Sigmoid colon (tissue), 7 donors: ENCODE measurements around the gene GATA1. TPM values are rescaled to one million over a fixed set of nuclear protein-coding genes. Genes with fewer than 3 reads are reported as not detected.

ENCODE experiments used
- DNase-seq: peaks from one replicate; pipeline ENCODE4 v3.0.0-alpha.2; 2019
- H3K27ac ChIP-seq, 4 donors: fragments of 200-600 bp; sonication (generic); one replicate each; pipeline ENCODE4 v1.5.1; 2016 to 2019; ENCODE audit warnings: mild to moderate bottlenecking in 1 of 4
- H3K27me3 ChIP-seq, 3 donors: fragments of 200-600 bp; sonication (generic); one replicate each; pipeline ENCODE4 v1.5.1; 2019; ENCODE audit warnings: mild to moderate bottlenecking in 1 of 3
- H3K36me3 ChIP-seq, 4 donors: fragments of 200-600 bp; sonication (generic); one replicate each; pipeline ENCODE4 v1.5.1; 2016 to 2019
- H3K4me1 ChIP-seq, 4 donors: fragments of 200-600 bp; sonication (generic); one replicate each; pipeline ENCODE4 v1.5.1; 2017 to 2019
- H3K4me3 ChIP-seq, 4 donors: fragments of 200-600 bp; sonication (generic); one replicate each; pipeline ENCODE4 v1.5.1; 2017 to 2019; ENCODE audit warnings: mild to moderate bottlenecking in 2 of 4, moderate library complexity in 1 of 4
- H3K9me3 ChIP-seq, 4 donors: fragments of 200-600 bp in 3 of 4; sonication (generic) in 3 of 4; one replicate each; pipeline versions ENCODE4 v1.5.1 to v1.6.1; 2013 to 2019
- EP300 ChIP-seq, 4 donors: sonication (generic); formaldehyde crosslinking; IDR thresholded peaks; one replicate each; pipeline ENCODE4 v1.6.1; 2017; ENCODE audit warnings: antibody characterized with exemption in 4 of 4
- POLR2A ChIP-seq, 2 donors: fragments of 450-650 bp; IDR thresholded peaks; one replicate each; pipeline ENCODE4 v1.6.1; 2016; ENCODE audit warnings: antibody characterized with exemption in 2 of 2, mild to moderate bottlenecking in 2 of 2, moderate library complexity in 2 of 2
- POLR2AphosphoS5 ChIP-seq, 4 donors: sonication (generic); formaldehyde crosslinking; IDR thresholded peaks; one replicate each; pipeline ENCODE4 v1.6.1; 2017; ENCODE audit warnings: antibody characterized with exemption in 4 of 4
- WGBS, 2 donors: extraction: QIAGEN DNeasy Blood & Tissue Kit; methylation state at CpG; one replicate each; pipeline ENCODE4 v1.1.7; 2013; 5-methylcytosine and 5-hydroxymethylcytosine counted together
- intact Hi-C: fragments of 100-400 bp; cut with DNase I; formaldehyde crosslinking; loops from one replicate; pipeline ENCODE4 v1.15.1; 2023
- polyA plus RNA-seq, 3 donors: library from polyadenylated mRNA; stranded (reverse); fragments of 200-250 nt; gene quantifications; one replicate each; pipeline ENCODE4 v1.2.3, GENCODE V29; 2013
- total RNA-seq, 4 donors: library from RNA; depleted of rRNA; stranded (reverse); fragments of >200 nt; gene quantifications; one replicate each; pipeline ENCODE4 v1.1.0, GENCODE V29; 2016
- TF ChIP-seq, protein P1 (sequence below), 4 experiments: fragments of 450-650 bp in 3 of 4; fragments of 200-600 bp in 1 of 4; IDR thresholded peaks; one replicate each; pipeline ENCODE4 v1.5.1; 2016 to 2019; ENCODE audit warnings: antibody characterized with exemption in 4 of 4, mild to moderate bottlenecking in 3 of 4, moderate library complexity in 2 of 4
- donor health status: healthy with polysubstance abuse.
- donor health status: Bipolar disorder and iron deficiency.
- donor health status: healthy.

Gene GATA1
- total and polyA plus RNA-seq, 7 donors: not detected

DNA sequence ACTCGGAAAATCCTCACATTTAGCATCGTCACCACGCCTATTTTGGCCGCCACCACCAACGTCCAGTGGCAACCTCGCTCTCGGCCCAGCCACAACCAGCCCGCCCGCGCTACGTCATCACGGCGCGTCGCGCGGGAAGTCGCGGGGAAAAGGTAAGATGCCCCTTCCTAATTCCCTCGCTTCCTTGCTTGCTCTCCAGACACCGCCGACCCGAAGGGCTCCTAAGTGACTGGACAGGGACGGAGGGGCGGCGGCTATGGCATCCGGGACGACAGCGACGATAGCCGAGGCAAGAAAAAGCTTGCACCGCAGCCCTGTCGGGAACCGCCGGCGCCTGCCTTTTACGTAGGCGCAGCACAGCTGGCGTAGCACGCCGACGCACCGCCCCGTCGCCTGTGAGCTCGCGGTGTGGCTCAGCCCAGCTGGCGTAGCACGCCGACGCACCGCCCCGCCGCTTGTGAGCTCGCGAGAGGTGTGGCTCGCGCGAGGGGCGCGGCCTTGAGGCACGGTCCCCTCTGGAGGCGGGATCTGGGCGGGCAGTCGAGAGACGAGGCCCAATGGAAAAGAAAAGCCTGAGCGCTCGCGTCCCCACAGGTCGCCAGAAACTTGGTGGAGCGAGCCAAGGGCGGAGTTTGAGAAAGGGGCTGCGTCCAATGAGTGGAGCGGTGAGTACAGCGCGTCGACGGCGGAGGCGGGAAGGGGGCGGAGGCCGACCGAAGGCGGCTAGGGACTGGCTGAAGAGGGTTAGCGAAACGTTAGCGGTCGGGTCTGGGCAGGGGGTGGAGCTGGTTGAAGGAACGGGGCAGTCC, 15.1 kb downstream of the GATA1 start, which contains the start of gene HDAC6:
HDAC6 (plus strand) TSS at position 788 of the 809 bp plus-strand sequence. CDS start 626 bp downstream, outside the sequence.
- peak within 1 kb of the TSS; percentile 86 to 93 (median 92) for H3K27ac ChIP-seq
- intact Hi-C loops: loop anchor here (1.0 to 10.0 kb wide), 5 partner anchors 64 to 157 kb away; partner anchors contain the start of genes OTUD5 and SUV39H1

DNA sequence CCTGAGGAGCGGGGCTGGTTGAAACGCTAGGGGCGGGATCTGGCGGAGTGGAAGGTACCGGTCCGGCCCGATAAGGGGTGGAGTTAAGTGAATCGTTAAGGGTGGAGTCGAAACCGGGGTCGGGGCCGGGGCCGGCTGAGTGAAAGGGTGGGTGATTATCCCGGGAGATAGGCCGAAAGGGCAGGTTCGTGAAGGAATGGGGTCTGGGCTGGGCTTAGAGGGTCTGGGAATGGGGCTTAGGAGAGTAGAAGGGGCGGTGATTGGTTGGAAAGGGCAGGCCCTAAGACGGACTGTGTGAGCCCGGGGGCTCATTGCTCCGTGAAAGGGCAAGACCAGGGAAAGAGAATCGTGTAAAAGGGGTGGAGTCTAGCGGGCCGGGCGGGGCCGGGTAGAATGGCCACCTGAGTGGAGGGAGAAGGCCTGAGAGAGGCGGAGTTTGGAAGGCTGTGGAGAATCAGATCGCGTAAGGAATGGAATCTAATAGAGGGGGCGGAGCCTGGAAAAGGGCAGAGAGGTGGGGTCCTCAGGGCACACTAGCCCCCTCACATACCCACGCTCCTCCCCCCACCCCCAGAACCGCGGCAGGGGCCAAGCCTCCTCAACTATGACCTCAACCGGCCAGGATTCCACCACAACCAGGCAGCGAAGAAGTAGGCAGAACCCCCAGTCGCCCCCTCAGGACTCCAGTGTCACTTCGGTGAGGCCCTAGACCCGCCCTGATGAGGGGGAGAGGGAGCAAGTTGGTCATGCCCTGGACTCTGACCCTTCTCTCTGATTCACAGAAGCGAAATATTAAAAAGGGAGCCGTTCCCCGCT, 15.9 kb downstream of the GATA1 start:
- peaks cover 0 to 8% (median 2%) of the 10 kb centered on the region in 4 donors for H3K4me1 ChIP-seq
- TF ChIP-seq, protein P1, sequence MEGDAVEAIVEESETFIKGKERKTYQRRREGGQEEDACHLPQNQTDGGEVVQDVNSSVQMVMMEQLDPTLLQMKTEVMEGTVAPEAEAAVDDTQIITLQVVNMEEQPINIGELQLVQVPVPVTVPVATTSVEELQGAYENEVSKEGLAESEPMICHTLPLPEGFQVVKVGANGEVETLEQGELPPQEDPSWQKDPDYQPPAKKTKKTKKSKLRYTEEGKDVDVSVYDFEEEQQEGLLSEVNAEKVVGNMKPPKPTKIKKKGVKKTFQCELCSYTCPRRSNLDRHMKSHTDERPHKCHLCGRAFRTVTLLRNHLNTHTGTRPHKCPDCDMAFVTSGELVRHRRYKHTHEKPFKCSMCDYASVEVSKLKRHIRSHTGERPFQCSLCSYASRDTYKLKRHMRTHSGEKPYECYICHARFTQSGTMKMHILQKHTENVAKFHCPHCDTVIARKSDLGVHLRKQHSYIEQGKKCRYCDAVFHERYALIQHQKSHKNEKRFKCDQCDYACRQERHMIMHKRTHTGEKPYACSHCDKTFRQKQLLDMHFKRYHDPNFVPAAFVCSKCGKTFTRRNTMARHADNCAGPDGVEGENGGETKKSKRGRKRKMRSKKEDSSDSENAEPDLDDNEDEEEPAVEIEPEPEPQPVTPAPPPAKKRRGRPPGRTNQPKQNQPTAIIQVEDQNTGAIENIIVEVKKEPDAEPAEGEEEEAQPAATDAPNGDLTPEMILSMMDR (IDR thresholded peaks at IDR 0.05): no peak
- no peak for TF ChIP-seq EP300 (IDR thresholded peaks at IDR 0.05)
- TF ChIP-seq POLR2A (IDR thresholded peaks at IDR 0.05): peak; percentile 52 to 81
- peak; percentile 53 to 75 (median 72) for TF ChIP-seq POLR2AphosphoS5 (IDR thresholded peaks at IDR 0.05)
- peak; percentile 94 for DNase-seq
- H3K4me3 ChIP-seq: peak overlapping the region; percentile 45 to 56 (median 51)
- peaks cover 0 to 8% (median 0%) of the 10 kb centered on the region in 4 donors for H3K36me3 ChIP-seq
- 4% methylated on average over 40 of the region's 40 CpGs for WGBS, 2 donors
- intact Hi-C loops: loop anchor here (2.0 to 10.0 kb wide), 4 partner anchors 89 to 157 kb away; partner anchors contain the start of genes OTUD5 and SUV39H1
- H3K9me3 ChIP-seq: no peaks in the 10 kb centered on the region
- H3K27me3 ChIP-seq: no peaks in the 10 kb centered on the region
- peak overlapping the region; percentile 86 to 93 (median 92) for H3K27ac ChIP-seq

More for the DNA sequence above, 15.1 kb downstream of the GATA1 start, which contains the start of gene HDAC6:
- Histone ChIP-seq H3K36me3 (peaks cover 0 to 8% (median 0%) of the 10 kb centered on the region in 4 donors), H3K27me3 (no peaks in the 10 kb centered on the region), H3K4me1 (peaks cover 0 to 8% (median 2%) of the 10 kb centered on the region in 4 donors), H3K9me3 (no peaks in the 10 kb centered on the region), H3K4me3 (peak within 1 kb of the TSS; percentile 45 to 61 (median 56))
- WGBS, 2 donors: 0% methylated on average over 89 of the region's 89 CpGs
- TF ChIP-seq POLR2AphosphoS5 (IDR thresholded peaks at IDR 0.05) (peak; percentile 56 to 77 (median 66)), POLR2A (IDR thresholded peaks at IDR 0.05) (peak; percentile 20 to 30), EP300 (IDR thresholded peaks at IDR 0.05) (peak in 1 of 4 donors; percentile 0)
- TF ChIP-seq, protein P1 (IDR thresholded peaks at IDR 0.05): no peak
- DNase-seq: peak; percentile 99

DNA sequence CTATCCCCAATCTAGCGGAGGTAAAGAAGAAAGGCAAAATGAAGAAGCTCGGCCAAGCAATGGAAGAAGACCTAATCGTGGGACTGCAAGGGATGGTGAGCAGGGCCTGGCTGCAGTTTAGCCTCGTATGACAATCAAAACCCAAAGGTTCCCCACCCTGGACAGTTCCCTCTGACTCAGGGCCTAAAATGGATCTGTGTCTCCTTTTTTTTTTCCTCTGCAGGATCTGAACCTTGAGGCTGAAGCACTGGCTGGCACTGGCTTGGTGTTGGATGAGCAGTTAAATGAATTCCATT, 16.5 kb downstream of the GATA1 start:
- Histone ChIP-seq H3K9me3 (no peaks in the 10 kb centered on the region), H3K4me1 (peaks cover 0 to 8% (median 2%) of the 10 kb centered on the region in 4 donors), H3K27me3 (no peaks in the 10 kb centered on the region), H3K27ac (peak overlapping the region; percentile 86 to 93 (median 92)), H3K36me3 (peaks cover 0 to 8% (median 0%) of the 10 kb centered on the region in 4 donors), H3K4me3 (peak overlapping the region; percentile 45 to 56 (median 51))
- 32 to 48% methylated on average over 4 of the region's 4 CpGs for WGBS, 2 donors
- TF ChIP-seq POLR2A (IDR thresholded peaks at IDR 0.05) (no peak), EP300 (IDR thresholded peaks at IDR 0.05) (no peak), POLR2AphosphoS5 (IDR thresholded peaks at IDR 0.05) (no peak)
- TF ChIP-seq, protein P1 (IDR thresholded peaks at IDR 0.05): no peak
- DNase-seq: no peak
- intact Hi-C loops: loop anchor here (2.0 to 10.0 kb wide), 4 partner anchors 88 to 158 kb away; partner anchors contain the start of genes OTUD5 and SUV39H1

DNA sequence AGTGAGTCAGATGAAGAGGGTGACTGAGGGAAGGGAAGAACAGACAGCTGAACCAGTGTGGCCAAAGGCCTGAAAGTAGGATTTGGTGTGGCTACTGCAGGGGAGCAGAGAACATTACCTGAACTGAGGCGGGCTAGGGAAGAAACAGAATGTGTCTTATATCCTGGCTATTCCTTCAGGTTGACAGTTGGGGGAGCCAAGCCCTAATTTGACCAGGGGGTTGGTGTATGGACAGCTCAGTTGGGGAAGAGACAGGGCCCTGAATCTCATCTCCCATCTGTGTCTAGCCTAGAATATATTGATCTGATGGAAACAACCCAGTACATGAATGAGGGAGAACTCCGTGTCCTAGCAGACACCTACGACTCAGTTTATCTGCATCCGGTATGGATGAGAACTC, 19.7 kb downstream of the GATA1 start:
- H3K36me3 ChIP-seq: peaks cover 0 to 8% (median 0%) of the 10 kb centered on the region in 4 donors
- no peaks in the 10 kb centered on the region for H3K27me3 ChIP-seq
- no peak overlapping the region for H3K4me3 ChIP-seq
- intact Hi-C loops: loop anchor here (10.0 kb wide), 1 partner anchor 161 kb away; no protein-coding TSS in a partner anchor
- no peak for TF ChIP-seq EP300 (IDR thresholded peaks at IDR 0.05)
- TF ChIP-seq, protein P1 (IDR thresholded peaks at IDR 0.05): no peak
- no peak for TF ChIP-seq POLR2A (IDR thresholded peaks at IDR 0.05)
- no peak for TF ChIP-seq POLR2AphosphoS5 (IDR thresholded peaks at IDR 0.05)
- H3K9me3 ChIP-seq: no peaks in the 10 kb centered on the region
- no peak for DNase-seq
- WGBS, 2 donors: 96 to 97% methylated on average over 4 of the region's 4 CpGs
- H3K27ac ChIP-seq: no peak overlapping the region
- peaks cover 0 to 8% (median 2%) of the 10 kb centered on the region in 4 donors for H3K4me1 ChIP-seq
